ENCODE measurements around the gene PBX1. TPM values are rescaled to one million over a fixed set of nuclear protein-coding genes. Genes with fewer than 3 reads are reported as not detected.

Gene PBX1
- total and polyA plus RNA-seq, 2 donors (not counting 3 experiments of a cell fraction or from before 2014, with no cell fraction given) = 10.7 to 24.1 TPM

GRCh38 chr1:164767752-164768402, 208.9 kb downstream of the PBX1 start:
- H3K4me3 ChIP-seq (replicated peaks in 1 of 3; ENCODE audit: insufficient read depth in 1 of 3, low read depth in 1 of 3, low read length in 3 of 3) = no peak overlapping the region
- no peaks in the 10 kb centered on the region for H3K36me3 ChIP-seq (ENCODE audit: control insufficient read depth in 2 of 2, extremely low read depth in 1 of 2, insufficient read depth in 2 of 2, low read length in 2 of 2)
- H3K27ac ChIP-seq (ENCODE audit: insufficient read depth, low read depth, low read length) = no peak overlapping the region
- H4K20me1 ChIP-seq (replicated peaks; ENCODE audit: control insufficient read depth, extremely low read depth, insufficient read depth, low read length) = no peaks in the 10 kb centered on the region
- TF ChIP-seq FOS (IDR thresholded peaks at IDR 0.05; ENCODE audit: borderline replicate concordance, insufficient read depth, low read length) (no peak), POLR2AphosphoS5 (IDR thresholded peaks at IDR 0.05; ENCODE audit: insufficient read depth, low read depth, low read length) (no peak), JUN (IDR thresholded peaks at IDR 0.05; ENCODE audit: borderline replicate concordance, insufficient read depth, insufficient read length, low read depth) (no peak), MYC (IDR thresholded peaks at IDR 0.05; ENCODE audit: low read depth, low read length) (no peak), CTCF (IDR thresholded peaks at IDR 0.05; ENCODE audit: extremely low read depth in 1 of 2, insufficient read depth in 1 of 2, low read depth in 1 of 2, low read length in 2 of 2) (no peak), GATA2 (IDR thresholded peaks at IDR 0.05; ENCODE audit: insufficient read depth, insufficient read length, low read depth, low read length) (no peak), MAX (IDR thresholded peaks at IDR 0.05; ENCODE audit: insufficient read depth, insufficient read length) (no peak)
- H3K79me2 ChIP-seq (ENCODE audit: control insufficient read depth, insufficient read depth, low read length) = no peaks in the 10 kb centered on the region
- no peak overlapping the region for H3K9ac ChIP-seq (replicated peaks; ENCODE audit: extremely low read depth, insufficient read depth, low read length)
- H3K27me3 ChIP-seq (ENCODE audit: control insufficient read depth in 2 of 2, insufficient read depth in 2 of 2, low read length in 2 of 2) = no peaks in the 10 kb centered on the region
- ChIA-PET CTCF (interaction anchor here (1.0 kb wide), 1 partner anchor 143 kb away, joined by 3 read pairs; no protein-coding TSS in a partner anchor), POLR2A (no interaction called here)
- intact Hi-C loops (cut with micrococcal nuclease) (no loop called here), dilution Hi-C loops (cut with MboI; ENCODE audit: extremely low pct_ligation_motif_present, low sequenced_read_pairs) (no loop called here)
- DNase-seq (ENCODE audit: low read depth, low spot score) (no peak), FAIRE-seq (no peak)
- H3K4me1 ChIP-seq (ENCODE audit: control insufficient read depth, extremely low read depth, insufficient read depth, low read length) = no peaks in the 10 kb centered on the region
- H3K9me1 ChIP-seq (replicated peaks; ENCODE audit: control insufficient read depth, extremely low read depth, insufficient read depth, low read length) = no peaks in the 10 kb centered on the region
- no peak overlapping the region for H2AFZ ChIP-seq (ENCODE audit: low read depth, low read length)
- no peak overlapping the region for H3K4me2 ChIP-seq (ENCODE audit: insufficient read depth, low read length)
- no peaks in the 10 kb centered on the region for H3K9me3 ChIP-seq (replicated peaks; ENCODE audit: control insufficient read depth, insufficient read depth, low read length)
- BruUV-seq (replicated peaks) = no TSS peak
